ENCODE measurements around the gene DAPL1.

The DAPL1 gene

GRCh38 chr2:158808426-158808825, 13.3 kb downstream of the DAPL1 start:
- Histone ChIP-seq H2BK5ac (ENCODE audit: low read length) (no peak overlapping the region), H2BK120ac (ENCODE audit: low read depth, low read length) (no peak overlapping the region), H4K91ac (ENCODE audit: low read depth, low read length, poor library complexity) (no peak overlapping the region), H2AK5ac (ENCODE audit: low read depth, low read length) (no peak overlapping the region), H3K4ac (ENCODE audit: low read length) (no peak overlapping the region), H3K9ac (ENCODE audit: low read depth, low read length, poor library complexity) (no peak overlapping the region), H3K4me3 (ENCODE audit: low read length in 2 of 2) (no peak overlapping the region), H3K27me3 (ENCODE audit: control insufficient read depth in 3 of 3, insufficient read depth in 3 of 3, low read depth in 1 of 3, low read length in 3 of 3) (peaks cover 0 to 10% (median 0%) of the 10 kb centered on the region in 3 experiments), H3K79me1 (ENCODE audit: low read depth, low read length) (no peaks in the 10 kb centered on the region), H2BK15ac (ENCODE audit: low read length) (no peak overlapping the region), H3K4me2 (ENCODE audit: insufficient read depth, low read length, poor library complexity, severe bottlenecking) (no peak overlapping the region), H4K8ac (ENCODE audit: low read depth, low read length) (no peak overlapping the region), H3K4me1 (ENCODE audit: control insufficient read depth in 2 of 2, insufficient read depth in 1 of 2, low read depth in 1 of 2, low read length in 2 of 2) (peaks cover 0 to 3% of the 10 kb centered on the region in 2 donors), H3K27ac (replicated peaks; ENCODE audit: low read length) (no peak overlapping the region), H3K18ac (ENCODE audit: low read length) (no peak overlapping the region), H3K23ac (ENCODE audit: low read depth, low read length, poor library complexity) (no peak overlapping the region), H2BK12ac (ENCODE audit: low read length) (no peak overlapping the region), H3K9me3 (replicated peaks in 1 of 2; ENCODE audit: control insufficient read depth in 2 of 2, insufficient read depth in 1 of 2, low read depth in 1 of 2, low read length in 2 of 2) (no peaks in the 10 kb centered on the region), H2AFZ (ENCODE audit: low read length) (no peak overlapping the region), H3K36me3 (replicated peaks in 1 of 2; ENCODE audit: control insufficient read depth in 2 of 2, insufficient read depth in 2 of 2, low read length in 2 of 2) (no peaks in the 10 kb centered on the region), H3K14ac (ENCODE audit: low read length) (no peak overlapping the region)
- WGBS, 2 donors (ENCODE audit: extremely low coverage in 2 of 2, insufficient read length in 2 of 2, insufficient replicate concordance in 1 of 2) = no CpG with 5 or more reads among the region's 3 CpGs
- DNase-seq (ENCODE audit: low spot score) = no peak

GRCh38 chr2:158809816-158810215, 14.7 kb downstream of the DAPL1 start:
- no peak overlapping the region for H3K4ac ChIP-seq (ENCODE audit: low read length)
- no peak overlapping the region for H3K14ac ChIP-seq (ENCODE audit: low read length)
- H2AK5ac ChIP-seq (ENCODE audit: low read depth, low read length) = no peak overlapping the region
- no peak overlapping the region for H4K8ac ChIP-seq (ENCODE audit: low read depth, low read length)
- no peak overlapping the region for H4K91ac ChIP-seq (ENCODE audit: low read depth, low read length, poor library complexity)
- no peak overlapping the region for H3K4me3 ChIP-seq (ENCODE audit: low read length in 2 of 2)
- H2BK15ac ChIP-seq (ENCODE audit: low read length) = no peak overlapping the region
- no peaks in the 10 kb centered on the region for H3K9me3 ChIP-seq (replicated peaks in 1 of 2; ENCODE audit: control insufficient read depth in 2 of 2, insufficient read depth in 1 of 2, low read depth in 1 of 2, low read length in 2 of 2)
- no peaks in the 10 kb centered on the region for H3K79me1 ChIP-seq (ENCODE audit: low read depth, low read length)
- no CpG with 5 or more reads among the region's 4 CpGs for WGBS, 2 donors (ENCODE audit: extremely low coverage in 2 of 2, insufficient read length in 2 of 2, insufficient replicate concordance in 1 of 2)
- H3K4me2 ChIP-seq (ENCODE audit: insufficient read depth, low read length, poor library complexity, severe bottlenecking) = no peak overlapping the region
- H2AFZ ChIP-seq (ENCODE audit: low read length) = no peak overlapping the region
- H3K4me1 ChIP-seq (ENCODE audit: control insufficient read depth in 2 of 2, insufficient read depth in 1 of 2, low read depth in 1 of 2, low read length in 2 of 2) = no peaks in the 10 kb centered on the region
- DNase-seq (ENCODE audit: low spot score) = no peak
- no peak overlapping the region for H2BK5ac ChIP-seq (ENCODE audit: low read length)
- no peak overlapping the region for H3K23ac ChIP-seq (ENCODE audit: low read depth, low read length, poor library complexity)
- H2BK120ac ChIP-seq (ENCODE audit: low read depth, low read length) = no peak overlapping the region
- H3K36me3 ChIP-seq (replicated peaks in 1 of 2; ENCODE audit: control insufficient read depth in 2 of 2, insufficient read depth in 2 of 2, low read length in 2 of 2) = no peaks in the 10 kb centered on the region
- no peak overlapping the region for H3K9ac ChIP-seq (ENCODE audit: low read depth, low read length, poor library complexity)
- H2BK12ac ChIP-seq (ENCODE audit: low read length) = no peak overlapping the region
- no peak overlapping the region for H3K18ac ChIP-seq (ENCODE audit: low read length)
- H3K27me3 ChIP-seq (ENCODE audit: control insufficient read depth in 3 of 3, insufficient read depth in 3 of 3, low read depth in 1 of 3, low read length in 3 of 3) = peaks cover 0 to 5% (median 0%) of the 10 kb centered on the region in 3 experiments
- no peak overlapping the region for H3K27ac ChIP-seq (replicated peaks; ENCODE audit: low read length)

- H3K79me1 ChIP-seq (ENCODE audit: low read depth, low read length) = no peaks in the 10 kb centered on the region
- no peak overlapping the region for H3K27ac ChIP-seq (replicated peaks; ENCODE audit: low read length)
- H3K4me3 ChIP-seq (ENCODE audit: low read length in 2 of 2) = no peak overlapping the region
- H2BK120ac ChIP-seq (ENCODE audit: low read depth, low read length) = no peak overlapping the region
- H3K4me1 ChIP-seq (ENCODE audit: control insufficient read depth in 2 of 2, insufficient read depth in 1 of 2, low read depth in 1 of 2, low read length in 2 of 2) = no peaks in the 10 kb centered on the region
- no peak overlapping the region for H3K9ac ChIP-seq (ENCODE audit: low read depth, low read length, poor library complexity)
- no peak overlapping the region for H2AK5ac ChIP-seq (ENCODE audit: low read depth, low read length)
- H3K23ac ChIP-seq (ENCODE audit: low read depth, low read length, poor library complexity) = no peak overlapping the region
- H3K27me3 ChIP-seq (ENCODE audit: control insufficient read depth in 3 of 3, insufficient read depth in 3 of 3, low read depth in 1 of 3, low read length in 3 of 3) = peaks cover 0 to 4% (median 0%) of the 10 kb centered on the region in 3 experiments
- no peak overlapping the region for H4K8ac ChIP-seq (ENCODE audit: low read depth, low read length)
- H2AFZ ChIP-seq (ENCODE audit: low read length) = no peak overlapping the region
- H3K9me3 ChIP-seq (replicated peaks in 1 of 2; ENCODE audit: control insufficient read depth in 2 of 2, insufficient read depth in 1 of 2, low read depth in 1 of 2, low read length in 2 of 2) = no peaks in the 10 kb centered on the region
- H3K4me2 ChIP-seq (ENCODE audit: insufficient read depth, low read length, poor library complexity, severe bottlenecking) = no peak overlapping the region
- DNase-seq (ENCODE audit: low spot score) = no peak
- H4K91ac ChIP-seq (ENCODE audit: low read depth, low read length, poor library complexity) = no peak overlapping the region
- no peak overlapping the region for H3K14ac ChIP-seq (ENCODE audit: low read length)
- H2BK15ac ChIP-seq (ENCODE audit: low read length) = no peak overlapping the region
- no peaks in the 10 kb centered on the region for H3K36me3 ChIP-seq (replicated peaks in 1 of 2; ENCODE audit: control insufficient read depth in 2 of 2, insufficient read depth in 2 of 2, low read length in 2 of 2)
- no peak overlapping the region for H3K4ac ChIP-seq (ENCODE audit: low read length)
- H2BK5ac ChIP-seq (ENCODE audit: low read length) = no peak overlapping the region
- no CpG with 5 or more reads among the region's 6 CpGs for WGBS, 2 donors (ENCODE audit: extremely low coverage in 2 of 2, insufficient read length in 2 of 2, insufficient replicate concordance in 1 of 2)
- H3K18ac ChIP-seq (ENCODE audit: low read length) = no peak overlapping the region
- no peak overlapping the region for H2BK12ac ChIP-seq (ENCODE audit: low read length)
These were observed 15.8 kb downstream of the DAPL1 start for GRCh38 chr2:158810731-158811460.

- no peak overlapping the region for H3K18ac ChIP-seq (ENCODE audit: low read length)
- no peak overlapping the region for H2AFZ ChIP-seq (ENCODE audit: low read length)
- no peak overlapping the region for H3K23ac ChIP-seq (ENCODE audit: low read depth, low read length, poor library complexity)
- no peak overlapping the region for H3K4ac ChIP-seq (ENCODE audit: low read length)
- H2BK5ac ChIP-seq (ENCODE audit: low read length) = no peak overlapping the region
- no peak overlapping the region for H2BK12ac ChIP-seq (ENCODE audit: low read length)
- no peaks in the 10 kb centered on the region for H3K79me1 ChIP-seq (ENCODE audit: low read depth, low read length)
- H3K9ac ChIP-seq (ENCODE audit: low read depth, low read length, poor library complexity) = no peak overlapping the region
- no peaks in the 10 kb centered on the region for H3K4me1 ChIP-seq (ENCODE audit: control insufficient read depth in 2 of 2, insufficient read depth in 1 of 2, low read depth in 1 of 2, low read length in 2 of 2)
- H3K36me3 ChIP-seq (replicated peaks in 1 of 2; ENCODE audit: control insufficient read depth in 2 of 2, insufficient read depth in 2 of 2, low read length in 2 of 2) = no peaks in the 10 kb centered on the region
- no CpG with 5 or more reads among the region's 1 CpG for WGBS, 2 donors (ENCODE audit: extremely low coverage in 2 of 2, insufficient read length in 2 of 2, insufficient replicate concordance in 1 of 2)
- no peak overlapping the region for H3K14ac ChIP-seq (ENCODE audit: low read length)
- H4K8ac ChIP-seq (ENCODE audit: low read depth, low read length) = no peak overlapping the region
- DNase-seq (ENCODE audit: low spot score) = no peak
- H3K9me3 ChIP-seq (replicated peaks in 1 of 2; ENCODE audit: control insufficient read depth in 2 of 2, insufficient read depth in 1 of 2, low read depth in 1 of 2, low read length in 2 of 2) = no peaks in the 10 kb centered on the region
- H2BK120ac ChIP-seq (ENCODE audit: low read depth, low read length) = no peak overlapping the region
- H3K27me3 ChIP-seq (ENCODE audit: control insufficient read depth in 3 of 3, insufficient read depth in 3 of 3, low read depth in 1 of 3, low read length in 3 of 3) = peaks cover 0 to 11% (median 0%) of the 10 kb centered on the region in 3 experiments
- no peak overlapping the region for H3K4me3 ChIP-seq (ENCODE audit: low read length in 2 of 2)
- H3K4me2 ChIP-seq (ENCODE audit: insufficient read depth, low read length, poor library complexity, severe bottlenecking) = no peak overlapping the region
- H2BK15ac ChIP-seq (ENCODE audit: low read length) = no peak overlapping the region
- H4K91ac ChIP-seq (ENCODE audit: low read depth, low read length, poor library complexity) = no peak overlapping the region
- no peak overlapping the region for H2AK5ac ChIP-seq (ENCODE audit: low read depth, low read length)
- H3K27ac ChIP-seq (replicated peaks; ENCODE audit: low read length) = no peak overlapping the region
These were observed 20.0 kb downstream of the DAPL1 start for GRCh38 chr2:158815166-158815565.
